Upper lobe of left lung (tissue), 4 donors: Measurements from ENCODE around the gene CYSTM1.

Experiments
- POLR2A ChIP-seq, 4 donors: fragments of 450-650 bp; IDR thresholded peaks; one replicate each; pipeline ENCODE4 v1.5.1; 2016 to 2017; ENCODE audit warnings: antibody characterized with exemption in 4 of 4, mild to moderate bottlenecking in 2 of 4
- POLR2AphosphoS5 ChIP-seq, 2 donors: sonication (generic); formaldehyde crosslinking; IDR thresholded peaks; one replicate each; pipeline ENCODE4 v1.5.1; 2017; ENCODE audit warnings: antibody characterized with exemption in 2 of 2

DNA sequence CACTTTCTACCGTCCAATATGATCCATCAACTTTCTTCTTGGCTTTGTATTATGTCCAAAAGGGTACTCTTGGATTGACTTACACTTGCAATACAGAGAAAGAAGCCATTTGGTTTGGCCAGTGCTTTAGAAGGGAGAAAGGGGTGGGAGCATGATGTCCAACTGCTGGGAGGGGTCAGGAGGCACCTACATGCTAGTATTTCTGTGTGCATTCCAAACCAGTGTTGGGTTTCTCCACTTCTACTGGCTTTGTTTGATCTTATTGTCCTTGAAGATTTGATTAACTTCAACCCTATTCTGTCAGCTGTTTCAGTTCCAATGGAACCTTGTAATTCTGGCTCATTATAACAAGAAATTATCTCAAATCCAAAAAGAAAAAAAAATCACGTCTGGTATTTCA is 27.6 kb downstream of the CYSTM1 start:
- TF ChIP-seq POLR2AphosphoS5 (IDR thresholded peaks at IDR 0.05) (no peak), POLR2A (IDR thresholded peaks at IDR 0.05) (no peak)
